ENCODE data around the gene RSPO4. TPM values are rescaled to one million over a fixed set of nuclear protein-coding genes. Genes with fewer than 3 reads are reported as not detected.

RSPO4 gene
- polyA plus RNA-seq, 2 of the 4 experiments (the other 2 are of a cell fraction): not detected

DNA sequence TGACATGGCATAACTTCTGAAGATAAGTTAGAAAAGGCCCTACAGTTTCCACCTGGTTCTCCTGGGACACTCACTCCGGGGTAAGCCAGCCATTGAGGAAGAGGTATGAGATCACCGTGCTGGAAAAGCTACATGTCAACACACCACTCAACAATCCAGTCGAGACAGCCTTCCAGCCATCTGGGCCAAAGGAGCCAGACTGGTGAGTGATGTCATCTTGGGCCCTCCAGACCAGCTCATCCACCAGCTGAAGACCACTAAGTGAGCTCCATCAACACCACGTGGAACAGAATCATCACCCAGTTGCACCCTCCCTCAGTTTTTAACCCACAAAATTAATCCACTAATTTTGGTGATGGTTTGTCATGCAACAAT, 32.3 kb upstream of the RSPO4 start (continued):
- TF ChIP-seq, protein P1, sequence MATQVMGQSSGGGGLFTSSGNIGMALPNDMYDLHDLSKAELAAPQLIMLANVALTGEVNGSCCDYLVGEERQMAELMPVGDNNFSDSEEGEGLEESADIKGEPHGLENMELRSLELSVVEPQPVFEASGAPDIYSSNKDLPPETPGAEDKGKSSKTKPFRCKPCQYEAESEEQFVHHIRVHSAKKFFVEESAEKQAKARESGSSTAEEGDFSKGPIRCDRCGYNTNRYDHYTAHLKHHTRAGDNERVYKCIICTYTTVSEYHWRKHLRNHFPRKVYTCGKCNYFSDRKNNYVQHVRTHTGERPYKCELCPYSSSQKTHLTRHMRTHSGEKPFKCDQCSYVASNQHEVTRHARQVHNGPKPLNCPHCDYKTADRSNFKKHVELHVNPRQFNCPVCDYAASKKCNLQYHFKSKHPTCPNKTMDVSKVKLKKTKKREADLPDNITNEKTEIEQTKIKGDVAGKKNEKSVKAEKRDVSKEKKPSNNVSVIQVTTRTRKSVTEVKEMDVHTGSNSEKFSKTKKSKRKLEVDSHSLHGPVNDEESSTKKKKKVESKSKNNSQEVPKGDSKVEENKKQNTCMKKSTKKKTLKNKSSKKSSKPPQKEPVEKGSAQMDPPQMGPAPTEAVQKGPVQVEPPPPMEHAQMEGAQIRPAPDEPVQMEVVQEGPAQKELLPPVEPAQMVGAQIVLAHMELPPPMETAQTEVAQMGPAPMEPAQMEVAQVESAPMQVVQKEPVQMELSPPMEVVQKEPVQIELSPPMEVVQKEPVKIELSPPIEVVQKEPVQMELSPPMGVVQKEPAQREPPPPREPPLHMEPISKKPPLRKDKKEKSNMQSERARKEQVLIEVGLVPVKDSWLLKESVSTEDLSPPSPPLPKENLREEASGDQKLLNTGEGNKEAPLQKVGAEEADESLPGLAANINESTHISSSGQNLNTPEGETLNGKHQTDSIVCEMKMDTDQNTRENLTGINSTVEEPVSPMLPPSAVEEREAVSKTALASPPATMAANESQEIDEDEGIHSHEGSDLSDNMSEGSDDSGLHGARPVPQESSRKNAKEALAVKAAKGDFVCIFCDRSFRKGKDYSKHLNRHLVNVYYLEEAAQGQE (IDR thresholded peaks at IDR 0.05): no peak
- no peak for TF ChIP-seq POLR2A (IDR thresholded peaks at IDR 0.05; ENCODE audit: low read length)
- no peak for TF ChIP-seq MAZ (IDR thresholded peaks at IDR 0.05; ENCODE audit: borderline replicate concordance, low read depth, low read length)
- TF ChIP-seq TP53 (CRISPR knock-in tag; IDR thresholded peaks at IDR 0.05): no peak
- TF ChIP-seq CHD4 (IDR thresholded peaks at IDR 0.05; ENCODE audit: borderline replicate concordance): no peak
- no peak for TF ChIP-seq FOSL2 (IDR thresholded peaks at IDR 0.05)
- no peak for TF ChIP-seq FOSL2 (CRISPR knock-in tag; IDR thresholded peaks at IDR 0.05)
- no peak for TF ChIP-seq CHD2 (IDR thresholded peaks at IDR 0.05; ENCODE audit: low read length, partially characterized antibody)

DNA sequence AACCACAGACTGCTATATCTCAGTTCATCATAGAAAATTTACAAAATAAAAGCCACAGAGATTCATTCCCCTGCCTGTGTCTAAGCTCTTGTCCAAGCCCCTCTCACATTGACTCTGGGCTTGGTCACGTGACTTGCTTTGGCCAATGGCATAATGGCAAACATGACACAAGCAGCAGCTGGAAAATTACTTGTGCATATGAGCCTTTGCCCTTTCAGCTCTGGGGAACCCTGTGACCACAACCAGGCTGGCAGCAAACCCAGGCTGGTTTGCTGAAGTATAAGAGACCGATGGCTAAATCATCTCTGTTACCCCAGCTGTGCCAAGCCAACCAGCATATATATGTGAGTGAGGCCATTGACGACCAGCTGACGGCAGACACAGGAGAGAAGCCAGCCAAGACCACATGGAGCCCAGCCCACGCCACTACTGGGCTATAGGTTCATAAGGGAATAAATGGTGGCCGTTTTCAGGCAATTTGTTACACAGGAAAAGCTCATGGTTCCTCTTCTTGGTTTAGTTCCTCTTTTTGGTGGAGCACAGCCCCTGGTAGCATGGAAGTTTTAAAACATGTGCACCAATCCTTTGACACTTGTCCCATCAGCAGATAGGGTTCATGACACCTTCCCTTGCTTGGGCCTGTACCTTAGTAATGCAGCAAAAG, 31.8 kb upstream of the RSPO4 start:
- FAIRE-seq (no peak), ATAC-seq (no peak), DNase-seq (ENCODE audit: low read depth in 1 of 2, low spot score in 1 of 2) (no peak)
- Histone ChIP-seq H3K4me2 (no peak overlapping the region), H3K4me1 (no peaks in the 10 kb centered on the region), H3K4me3 (no peak overlapping the region), H3K27ac (no peak overlapping the region), H3K9me3 (0 out of 3 replicates have a peak, but pooled peaks cover 3% of the 10 kb centered on the region)
- TF ChIP-seq ZFP36 (IDR thresholded peaks at IDR 0.05; ENCODE audit: borderline replicate concordance, partially characterized antibody) (no peak), ZNF302 (CRISPR knock-in tag; IDR thresholded peaks at IDR 0.05) (no peak), KDM5A (IDR thresholded peaks at IDR 0.05) (no peak), USF2 (IDR thresholded peaks at IDR 0.05) (peak; percentile 61), BCL3 (IDR thresholded peaks at IDR 0.05) (no peak), JUN (IDR thresholded peaks at IDR 0.05) (no peak)
- ChIA-PET CTCF (interaction anchor here (0.9 to 1.6 kb wide), 3 partner anchors 14 to 77 kb away, joined by 3 to 4 read pairs (median 4); no protein-coding TSS in a partner anchor), POLR2A (no interaction called here)
- 16% methylated on average over 6 of the region's 6 CpGs for WGBS (ENCODE audit: missing lambda C conversion rate)

DNA sequence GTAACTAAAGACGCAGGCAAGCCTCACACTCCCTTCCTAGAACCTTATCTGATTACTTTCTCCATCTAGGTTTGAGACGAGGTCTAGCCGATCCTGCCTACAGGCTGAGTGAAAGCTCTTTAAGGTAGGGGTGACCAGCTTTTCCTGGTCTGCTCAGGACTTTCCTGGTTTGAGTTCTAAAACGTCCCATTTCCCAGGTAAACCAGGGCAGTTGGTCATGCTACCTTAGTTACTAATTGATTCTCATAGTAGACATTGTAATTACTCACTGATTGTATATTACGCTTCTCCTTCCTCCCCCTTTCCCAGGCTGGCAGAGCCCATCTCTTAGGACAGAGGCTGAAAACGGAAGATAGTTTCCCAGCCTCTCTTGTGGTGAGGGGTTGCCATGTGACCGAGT, 27.9 kb upstream of the RSPO4 start:
- 43% methylated on average over 7 of the region's 7 CpGs for WGBS (ENCODE audit: missing lambda C conversion rate)
- Histone ChIP-seq H3K27ac (no peak overlapping the region), H3K4me1 (no peaks in the 10 kb centered on the region), H3K4me3 (no peak overlapping the region), H3K9me3 (0 out of 3 replicates have a peak, but pooled peaks cover 3% of the 10 kb centered on the region), H3K4me2 (no peak overlapping the region)
- CTCF ChIA-PET: interaction anchor here (1.3 to 1.8 kb wide), 3 partner anchors 74 to 214 kb away, joined by 3 to 6 read pairs (median 4); no protein-coding TSS in a partner anchor
- DNase-seq (ENCODE audit: low read depth in 1 of 2, low spot score in 1 of 2) (no peak), ATAC-seq (no peak), FAIRE-seq (no peak)
- POLR2A ChIA-PET: no interaction called here
- TF ChIP-seq FOSL2 (IDR thresholded peaks at IDR 0.05) (no peak), FOSL2 (CRISPR knock-in tag; IDR thresholded peaks at IDR 0.05) (no peak), HOXB13 (CRISPR knock-in tag; IDR thresholded peaks at IDR 0.05; ENCODE audit: low read depth) (no peak), HOXA7 (CRISPR knock-in tag; IDR thresholded peaks at IDR 0.05) (no peak), GATA3 (IDR thresholded peaks at IDR 0.05; ENCODE audit: borderline replicate concordance) (no peak), PHF8 (IDR thresholded peaks at IDR 0.05; ENCODE audit: borderline replicate concordance, low read depth) (no peak), EP300 (IDR thresholded peaks at IDR 0.05) (no peak), EHMT2 (IDR thresholded peaks at IDR 0.05; ENCODE audit: low read depth) (no peak), ZC3H11A (IDR thresholded peaks at IDR 0.05) (no peak), FOSB (CRISPR knock-in tag; IDR thresholded peaks at IDR 0.05) (no peak), RARB (CRISPR knock-in tag; IDR thresholded peaks at IDR 0.05) (no peak), JUNB (IDR thresholded peaks at IDR 0.05) (no peak)
- TF ChIP-seq, protein P2, sequence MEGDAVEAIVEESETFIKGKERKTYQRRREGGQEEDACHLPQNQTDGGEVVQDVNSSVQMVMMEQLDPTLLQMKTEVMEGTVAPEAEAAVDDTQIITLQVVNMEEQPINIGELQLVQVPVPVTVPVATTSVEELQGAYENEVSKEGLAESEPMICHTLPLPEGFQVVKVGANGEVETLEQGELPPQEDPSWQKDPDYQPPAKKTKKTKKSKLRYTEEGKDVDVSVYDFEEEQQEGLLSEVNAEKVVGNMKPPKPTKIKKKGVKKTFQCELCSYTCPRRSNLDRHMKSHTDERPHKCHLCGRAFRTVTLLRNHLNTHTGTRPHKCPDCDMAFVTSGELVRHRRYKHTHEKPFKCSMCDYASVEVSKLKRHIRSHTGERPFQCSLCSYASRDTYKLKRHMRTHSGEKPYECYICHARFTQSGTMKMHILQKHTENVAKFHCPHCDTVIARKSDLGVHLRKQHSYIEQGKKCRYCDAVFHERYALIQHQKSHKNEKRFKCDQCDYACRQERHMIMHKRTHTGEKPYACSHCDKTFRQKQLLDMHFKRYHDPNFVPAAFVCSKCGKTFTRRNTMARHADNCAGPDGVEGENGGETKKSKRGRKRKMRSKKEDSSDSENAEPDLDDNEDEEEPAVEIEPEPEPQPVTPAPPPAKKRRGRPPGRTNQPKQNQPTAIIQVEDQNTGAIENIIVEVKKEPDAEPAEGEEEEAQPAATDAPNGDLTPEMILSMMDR (IDR thresholded peaks at IDR 0.05): no peak
- TF ChIP-seq, protein P1 (IDR thresholded peaks at IDR 0.05): no peak

Data from A549 (cell line).